HEK293 (cell line): Measurements from ENCODE around the gene SLC26A8.

ENCODE experiments used
- CTCF ChIA-PET: fragments of 350-600 bp; formaldehyde crosslinking; extraction: SDS; loops from one replicate; lab custom pipeline; 2021; ENCODE audit warnings: antibody characterized with exemption; lab: Yijun Ruan, JAX
- POLR2A ChIA-PET: fragments of 300-600 bp; formaldehyde crosslinking; extraction: SDS; loops from one replicate; lab custom pipeline; 2020; ENCODE audit warnings: antibody characterized with exemption, inconsistent platforms; lab: Yijun Ruan, JAX
- H3K27ac ChIP-seq: fragments of 200-500 bp; sonication (Bioruptor generic); 2 replicates; pipeline ENCODE4 v1.5.1; 2014; ENCODE audit warnings: low read depth, low read length, control low read depth, inconsistent platforms; ENCODE audit errors: extremely low read depth
- H3K36me3 ChIP-seq, 2 experiments: fragments of 200-500 bp in 1 of 2; sonication (Bioruptor generic) in 1 of 2; 1 replicate in 1 of 2; 2 replicates in 1 of 2; pipeline ENCODE4 v1.5.1; 2014 to 2017; ENCODE audit warnings: inconsistent platforms in 2 of 2, low read length in 2 of 2; ENCODE audit not compliant: control insufficient read depth in 2 of 2, insufficient read depth in 1 of 2
- H3K4me1 ChIP-seq: fragments of 200-500 bp; sonication (Bioruptor generic); 2 replicates; pipeline ENCODE4 v1.5.1; 2014; ENCODE audit warnings: mild to moderate bottlenecking, low read length, inconsistent platforms; ENCODE audit not compliant: control insufficient read depth, insufficient read depth
- H3K4me3 ChIP-seq: 2 replicates; pipeline ENCODE4 v1.5.1; 2011; ENCODE audit warnings: low read depth, mild to moderate bottlenecking, control low read depth, low read length, moderate library complexity
- H3K9me3 ChIP-seq: fragments of 200-500 bp; sonication (Bioruptor generic); 2 replicates; pipeline ENCODE4 v1.5.1; 2014; ENCODE audit warnings: low read depth, low read length, inconsistent platforms; ENCODE audit not compliant: control insufficient read depth, insufficient read depth
- EGR2 ChIP-seq: fragments of 450-650 bp; formaldehyde crosslinking; IDR thresholded peaks from 2 replicates; pipeline ENCODE4 v1.5.1; 2016; ENCODE audit warnings: low read depth, missing biosample characterization, missing genetic modification characterization
- PRDM4 ChIP-seq: fragments of 450-650 bp; formaldehyde crosslinking; IDR thresholded peaks from 2 replicates; pipeline ENCODE4 v1.5.1; 2017; ENCODE audit warnings: missing biosample characterization, missing genetic modification characterization
- ZBTB10 ChIP-seq: fragments of 450-650 bp; formaldehyde crosslinking; IDR thresholded peaks from 2 replicates; pipeline ENCODE4 v1.5.1; 2016; ENCODE audit warnings: missing biosample characterization, missing genetic modification characterization
- ZBTB17 ChIP-seq: fragments of 450-650 bp; formaldehyde crosslinking; IDR thresholded peaks from 2 replicates; pipeline ENCODE4 v1.5.1; 2016; ENCODE audit warnings: missing biosample characterization, missing genetic modification characterization
- ZFHX2 ChIP-seq: fragments of 450-650 bp; formaldehyde crosslinking; conservative IDR thresholded peaks from 2 replicates; pipeline ENCODE4 v1.5.1; 2016; ENCODE audit warnings: missing biosample characterization, missing genetic modification characterization
- ZNF223 ChIP-seq: fragments of 450-650 bp; formaldehyde crosslinking; IDR thresholded peaks from 2 replicates; pipeline ENCODE4 v1.5.1; 2016; ENCODE audit warnings: missing biosample characterization, missing genetic modification characterization
- ZNF48 ChIP-seq: fragments of 450-650 bp; formaldehyde crosslinking; IDR thresholded peaks from 2 replicates; pipeline ENCODE4 v1.5.1; 2016; ENCODE audit warnings: missing biosample characterization, missing genetic modification characterization
- ZNF571 ChIP-seq: fragments of 450-650 bp; formaldehyde crosslinking; IDR thresholded peaks from 2 replicates; pipeline ENCODE4 v1.5.0; 2017; ENCODE audit warnings: missing biosample characterization, missing genetic modification characterization
- ZNF677 ChIP-seq: fragments of 450-650 bp; IDR thresholded peaks from 2 replicates; pipeline ENCODE4 v1.5.0; 2018; ENCODE audit warnings: missing biosample characterization, mild to moderate bottlenecking, missing genetic modification characterization, moderate library complexity
- ZNF747 ChIP-seq: fragments of 450-650 bp; formaldehyde crosslinking; IDR thresholded peaks from 2 replicates; pipeline ENCODE4 v1.5.1; 2016; ENCODE audit warnings: missing biosample characterization, missing genetic modification characterization
- ZNF830 ChIP-seq: fragments of 450-650 bp; IDR thresholded peaks from 2 replicates; pipeline ENCODE4 v1.5.0; 2018; ENCODE audit warnings: missing biosample characterization, missing genetic modification characterization, low read depth, mild to moderate bottlenecking, moderate library complexity
- ZSCAN23 ChIP-seq: fragments of 450-650 bp; formaldehyde crosslinking; IDR thresholded peaks from 2 replicates; pipeline ENCODE4 v1.5.1; 2016; ENCODE audit warnings: missing biosample characterization, missing genetic modification characterization
- TF ChIP-seq, protein P1 (sequence below): fragments of 450-650 bp; formaldehyde crosslinking; conservative IDR thresholded peaks from 2 replicates; pipeline ENCODE4 v1.5.1; 2016; ENCODE audit warnings: low read depth, missing biosample characterization, missing genetic modification characterization
- TF ChIP-seq, protein P2 (sequence below): fragments of 450-650 bp; formaldehyde crosslinking; IDR thresholded peaks from 2 replicates; pipeline ENCODE4 v1.5.1; 2016; ENCODE audit warnings: missing biosample characterization, missing genetic modification characterization
- TF ChIP-seq, protein P3 (sequence below): fragments of 450-650 bp; formaldehyde crosslinking; IDR thresholded peaks from 2 replicates; pipeline ENCODE4 v1.5.1; 2016; ENCODE audit warnings: missing biosample characterization, missing genetic modification characterization

Gene SLC26A8

DNA sequence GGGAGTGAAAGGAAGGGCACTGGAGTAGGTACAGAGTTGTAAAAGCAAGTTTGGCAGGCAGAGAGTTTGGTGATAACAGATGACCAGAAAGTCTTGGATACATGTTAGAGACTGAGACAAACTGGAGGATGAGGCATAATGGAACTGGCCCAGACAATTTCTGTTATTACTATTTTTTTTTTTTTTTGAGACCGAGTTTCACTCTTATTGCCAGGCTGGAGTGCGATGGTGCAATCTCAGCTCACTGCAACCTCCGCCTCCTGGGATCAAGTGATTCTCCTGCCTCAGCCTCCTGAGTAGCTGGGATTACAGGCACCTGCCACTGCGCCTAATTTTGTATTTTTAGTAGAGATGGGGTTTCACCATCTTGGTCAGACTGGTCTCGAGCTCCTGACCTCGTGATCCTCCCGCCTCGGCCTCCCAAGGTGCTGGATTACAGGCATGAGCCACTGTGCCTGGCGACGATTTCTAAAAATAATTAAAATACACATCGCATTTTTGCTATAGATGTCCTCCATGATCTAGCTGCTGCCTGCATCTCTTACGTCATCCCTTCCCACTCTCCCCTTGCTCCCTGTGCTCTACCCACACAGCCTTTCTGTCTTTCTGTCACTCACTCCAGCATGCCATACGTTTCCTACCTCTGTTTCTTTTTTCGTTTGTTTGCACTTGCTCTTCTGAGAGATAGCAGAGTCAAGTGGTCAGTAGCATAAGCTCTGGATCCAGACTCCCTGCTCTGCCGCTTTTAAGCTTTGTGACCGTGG, 26.7 kb upstream of the SLC26A8 start:
- POLR2A ChIA-PET: interaction anchor here (0.8 kb wide), 1 partner anchor 23 kb away, joined by 5 read pairs; the partner anchor contains the start of gene MAPK14
- TF ChIP-seq ZNF747 (tag by site-specific recombination) (no peak), PRDM4 (no peak), ZNF677 (tag by site-specific recombination) (no peak), ZFHX2 (tag by site-specific recombination) (peak; percentile 80), ZSCAN23 (no peak), ZNF830 (tag by site-specific recombination) (no peak), ZNF571 (tag by site-specific recombination) (no peak), EGR2 (peak; percentile 78), ZBTB10 (no peak), ZBTB17 (no peak), ZNF48 (tag by site-specific recombination) (no peak), ZNF223 (tag by site-specific recombination) (no peak)
- TF ChIP-seq, protein P1, sequence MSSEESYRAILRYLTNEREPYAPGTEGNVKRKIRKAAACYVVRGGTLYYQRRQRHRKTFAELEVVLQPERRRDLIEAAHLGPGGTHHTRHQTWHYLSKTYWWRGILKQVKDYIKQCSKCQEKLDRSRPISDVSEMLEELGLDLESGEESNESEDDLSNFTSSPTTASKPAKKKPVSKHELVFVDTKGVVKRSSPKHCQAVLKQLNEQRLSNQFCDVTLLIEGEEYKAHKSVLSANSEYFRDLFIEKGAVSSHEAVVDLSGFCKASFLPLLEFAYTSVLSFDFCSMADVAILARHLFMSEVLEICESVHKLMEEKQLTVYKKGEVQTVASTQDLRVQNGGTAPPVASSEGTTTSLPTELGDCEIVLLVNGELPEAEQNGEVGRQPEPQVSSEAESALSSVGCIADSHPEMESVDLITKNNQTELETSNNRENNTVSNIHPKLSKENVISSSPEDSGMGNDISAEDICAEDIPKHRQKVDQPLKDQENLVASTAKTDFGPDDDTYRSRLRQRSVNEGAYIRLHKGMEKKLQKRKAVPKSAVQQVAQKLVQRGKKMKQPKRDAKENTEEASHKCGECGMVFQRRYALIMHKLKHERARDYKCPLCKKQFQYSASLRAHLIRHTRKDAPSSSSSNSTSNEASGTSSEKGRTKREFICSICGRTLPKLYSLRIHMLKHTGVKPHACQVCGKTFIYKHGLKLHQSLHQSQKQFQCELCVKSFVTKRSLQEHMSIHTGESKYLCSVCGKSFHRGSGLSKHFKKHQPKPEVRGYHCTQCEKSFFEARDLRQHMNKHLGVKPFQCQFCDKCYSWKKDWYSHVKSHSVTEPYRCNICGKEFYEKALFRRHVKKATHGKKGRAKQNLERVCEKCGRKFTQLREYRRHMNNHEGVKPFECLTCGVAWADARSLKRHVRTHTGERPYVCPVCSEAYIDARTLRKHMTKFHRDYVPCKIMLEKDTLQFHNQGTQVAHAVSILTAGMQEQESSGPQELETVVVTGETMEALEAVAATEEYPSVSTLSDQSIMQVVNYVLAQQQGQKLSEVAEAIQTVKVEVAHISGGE: no peak
- TF ChIP-seq, protein P2, sequence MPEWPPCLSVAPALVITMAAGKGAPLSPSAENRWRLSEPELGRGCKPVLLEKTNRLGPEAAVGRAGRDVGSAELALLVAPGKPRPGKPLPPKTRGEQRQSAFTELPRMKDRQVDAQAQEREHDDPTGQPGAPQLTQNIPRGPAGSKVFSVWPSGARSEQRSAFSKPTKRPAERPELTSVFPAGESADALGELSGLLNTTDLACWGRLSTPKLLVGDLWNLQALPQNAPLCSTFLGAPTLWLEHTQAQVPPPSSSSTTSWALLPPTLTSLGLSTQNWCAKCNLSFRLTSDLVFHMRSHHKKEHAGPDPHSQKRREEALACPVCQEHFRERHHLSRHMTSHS (tag by site-specific recombination): no peak
- TF ChIP-seq, protein P3, sequence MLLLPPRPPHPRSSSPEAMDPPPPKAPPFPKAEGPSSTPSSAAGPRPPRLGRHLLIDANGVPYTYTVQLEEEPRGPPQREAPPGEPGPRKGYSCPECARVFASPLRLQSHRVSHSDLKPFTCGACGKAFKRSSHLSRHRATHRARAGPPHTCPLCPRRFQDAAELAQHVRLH: no peak
- CTCF ChIA-PET: interaction anchor here (1.0 to 2.0 kb wide), 2 partner anchors 23 to 44 kb away, joined by 4 to 9 read pairs; partner anchors contain the start of gene MAPK14
- Histone ChIP-seq H3K9me3 (no peaks in the 10 kb centered on the region), H3K4me3 (no peak overlapping the region), H3K4me1 (peaks cover 12% of the 10 kb centered on the region; the same call in 1 of the 2 replicates), H3K36me3 (peaks cover 0 to 7% of the 10 kb centered on the region in 2 experiments; a peak in 1 of 3 replicates), H3K27ac (no peak overlapping the region)
